Ramos (cell line): ENCODE measurements around the gene EYA4.

Experiments used
- in situ Hi-C: fragments of 300-500 bp; cut with MboI; formaldehyde crosslinking; loops from one replicate; pipeline ENCODE4 v1.14.3; 2022; ENCODE audit warnings: low sequenced_read_pairs; ENCODE audit not compliant: unreplicated experiment

The EYA4 gene

DNA sequence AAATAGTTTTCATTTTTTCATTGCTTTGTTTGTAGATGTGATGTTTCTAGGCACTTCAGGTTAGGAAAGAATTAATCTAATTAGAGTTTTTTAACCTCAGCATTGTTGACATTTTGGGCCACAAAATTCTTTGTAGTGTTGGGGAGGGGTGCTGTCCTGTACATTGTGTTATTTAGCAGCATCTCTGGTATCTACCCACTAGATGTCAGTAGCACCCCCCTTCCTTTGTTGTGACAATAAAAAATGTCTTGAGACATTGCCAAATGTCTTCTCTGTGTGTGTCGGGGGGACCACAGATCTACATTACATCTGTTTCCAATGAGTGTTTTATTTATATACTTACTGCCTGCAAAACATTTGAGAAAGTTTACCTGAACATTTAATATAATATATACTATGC lies 45.6 kb downstream of the EYA4 start:
- in situ Hi-C loops, result no loop called here

DNA sequence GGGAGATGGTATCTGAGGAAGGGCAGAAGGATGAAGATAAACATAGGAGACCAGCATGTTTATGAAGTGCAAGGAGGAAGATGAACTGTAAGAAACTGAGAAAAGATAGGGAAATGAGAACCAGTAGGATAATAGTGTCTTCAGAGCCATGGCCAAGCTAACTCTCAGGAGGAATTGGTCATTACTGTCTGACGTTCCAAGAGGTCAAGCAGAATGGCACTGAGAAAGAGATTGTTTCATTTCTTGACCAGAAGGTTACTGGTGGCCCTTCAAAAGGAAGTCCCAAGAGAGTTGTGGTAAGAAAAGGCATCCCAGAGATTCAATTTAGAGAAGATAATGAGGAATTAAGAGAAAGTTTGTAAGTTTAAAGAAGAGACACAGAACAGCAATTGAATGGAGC lies 47.5 kb downstream of the EYA4 start:
- in situ Hi-C loops, result no loop called here

DNA sequence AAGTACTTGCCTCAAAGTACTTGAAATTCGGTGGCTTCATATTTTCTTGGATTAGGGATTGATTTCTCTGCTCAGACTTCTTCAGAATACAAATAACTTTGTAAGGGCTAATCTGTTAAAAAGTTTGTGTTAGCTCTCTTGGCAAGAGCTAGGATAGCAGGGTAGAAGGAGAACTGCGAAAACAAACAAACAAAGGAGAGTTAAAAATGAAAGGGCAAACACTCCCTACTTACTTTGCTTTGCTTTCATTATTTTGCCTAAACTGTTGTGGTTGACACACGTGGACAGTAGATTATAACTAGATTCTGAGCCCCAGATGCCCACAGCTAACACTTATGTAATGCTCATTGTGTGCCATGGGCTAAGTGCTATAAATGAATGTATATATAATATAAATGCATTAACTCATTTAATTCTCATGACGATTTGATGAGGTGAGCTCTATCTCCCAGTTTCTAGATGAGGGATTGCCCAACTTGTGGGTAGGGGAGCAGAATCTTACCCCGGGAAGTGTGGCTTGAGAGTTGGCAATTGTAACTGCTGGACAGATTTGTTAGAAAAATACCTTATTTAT lies 48.7 kb downstream of the EYA4 start:
- in situ Hi-C loops, result no loop called here

DNA sequence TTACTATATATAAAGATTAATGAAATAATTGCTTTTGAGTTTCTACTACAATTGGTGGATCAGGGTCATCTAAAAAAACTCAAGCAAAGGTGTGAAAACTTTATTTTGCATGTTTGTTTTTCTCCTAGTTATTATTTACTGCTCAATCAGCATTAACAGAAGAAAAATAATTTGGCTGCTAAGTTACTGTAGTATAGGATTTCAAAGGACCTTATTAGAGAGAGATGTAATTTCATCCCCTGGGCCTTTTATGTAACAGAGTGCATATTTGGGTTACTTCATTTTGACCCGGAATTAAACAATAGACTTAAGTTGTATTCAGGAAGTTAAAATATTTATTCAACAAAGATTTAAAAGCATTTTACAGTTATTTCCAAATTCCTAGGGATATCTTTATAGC lies 49.8 kb downstream of the EYA4 start:
- in situ Hi-C loops, result no loop called here

DNA sequence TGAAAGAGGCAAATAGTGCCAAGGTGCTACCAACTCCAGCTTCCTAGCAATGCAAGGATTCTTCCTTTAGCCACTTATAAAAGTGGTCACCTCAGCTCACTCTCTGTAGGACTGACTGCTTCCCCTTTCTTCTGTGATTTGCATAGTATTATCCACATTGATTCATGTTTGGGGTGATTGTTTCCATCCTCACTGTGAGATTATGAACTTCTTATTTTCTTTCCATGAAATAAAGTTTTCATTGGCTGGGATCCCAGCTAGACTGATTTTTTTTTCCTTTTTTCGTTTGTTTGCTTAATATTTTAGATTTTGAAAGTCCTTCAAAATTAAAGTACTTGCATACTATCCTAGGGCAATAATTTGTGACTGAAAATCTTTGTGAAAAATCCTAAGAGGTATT lies 50.5 kb downstream of the EYA4 start:
- in situ Hi-C loops, result no loop called here

DNA sequence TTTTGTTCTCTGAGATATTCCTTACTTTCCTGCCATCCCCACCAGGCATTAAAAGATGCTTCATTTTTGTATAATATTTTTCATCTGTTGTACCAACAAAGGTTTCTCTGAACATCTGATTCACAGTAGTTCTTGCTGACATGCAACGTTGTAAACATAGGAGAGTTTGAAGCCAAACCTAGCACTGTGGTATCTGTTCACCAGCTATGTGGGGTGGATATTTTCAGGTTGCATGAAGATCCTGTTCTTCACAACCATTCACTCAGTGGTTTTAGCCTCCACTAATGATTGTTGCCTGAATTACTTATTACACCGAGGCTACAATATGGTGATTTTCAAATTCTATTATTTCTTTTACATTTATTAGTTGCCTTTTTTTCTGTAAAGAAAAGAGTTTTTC lies 56.5 kb downstream of the EYA4 start:
- in situ Hi-C loops, result no loop called here

DNA sequence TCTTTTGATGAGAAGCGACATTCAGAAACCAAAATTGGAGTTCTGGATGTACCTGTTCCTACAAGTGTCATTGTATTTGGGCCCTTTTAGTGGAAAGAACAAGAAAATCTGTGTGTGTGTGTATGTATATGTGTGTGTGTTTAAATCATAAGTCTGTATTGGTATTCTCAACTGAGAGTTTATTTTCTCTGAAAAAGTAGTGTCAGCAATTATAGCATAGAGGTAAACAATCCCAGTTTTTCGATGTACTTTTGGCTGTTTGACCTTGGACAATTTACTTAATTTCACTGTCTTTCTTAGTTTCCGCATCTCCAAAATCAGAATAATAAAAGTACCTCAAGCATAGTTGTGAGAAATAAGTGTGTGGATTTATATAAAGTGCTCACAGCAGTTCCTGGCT lies 57.2 kb downstream of the EYA4 start:
- in situ Hi-C loops, result no loop called here

DNA sequence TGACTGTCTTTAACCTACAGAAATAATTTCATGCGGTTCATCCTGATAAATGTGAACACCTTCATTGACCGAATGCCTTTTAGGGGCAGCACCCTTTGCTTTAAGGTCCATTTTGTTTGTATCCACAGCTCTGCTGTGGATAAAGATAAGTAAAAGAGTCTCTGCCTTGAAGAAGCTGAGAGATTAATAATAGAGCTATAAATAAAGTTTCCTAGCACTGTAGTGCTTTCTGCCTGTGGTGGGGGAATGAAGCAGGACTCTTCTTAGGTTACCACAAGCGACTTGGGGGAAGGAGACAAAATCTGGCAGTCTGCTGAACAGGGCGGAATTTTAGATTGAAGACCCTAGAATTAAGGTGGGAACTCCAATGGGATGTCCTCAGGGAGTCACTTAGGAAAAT lies 57.6 kb downstream of the EYA4 start:
- in situ Hi-C loops, result no loop called here

DNA sequence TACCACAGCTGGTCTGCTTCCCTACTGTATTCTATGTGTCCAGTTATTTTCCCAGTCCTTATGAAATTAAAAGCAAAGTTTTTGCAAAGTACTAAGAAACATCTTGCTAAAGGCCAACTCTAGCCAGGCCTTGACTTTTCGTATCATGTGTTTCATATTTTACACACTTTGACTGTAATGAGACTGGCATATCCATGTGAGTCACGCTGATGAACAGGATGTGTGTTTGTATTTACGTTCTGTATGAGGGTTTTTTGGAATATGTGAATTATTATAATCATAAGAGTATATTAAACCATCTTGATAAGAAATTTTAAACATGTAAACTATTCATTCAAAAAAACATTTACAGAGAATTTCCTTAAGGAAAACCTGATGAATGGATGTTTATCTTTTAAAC lies 59.7 kb downstream of the EYA4 start:
- in situ Hi-C loops, result no loop called here

DNA sequence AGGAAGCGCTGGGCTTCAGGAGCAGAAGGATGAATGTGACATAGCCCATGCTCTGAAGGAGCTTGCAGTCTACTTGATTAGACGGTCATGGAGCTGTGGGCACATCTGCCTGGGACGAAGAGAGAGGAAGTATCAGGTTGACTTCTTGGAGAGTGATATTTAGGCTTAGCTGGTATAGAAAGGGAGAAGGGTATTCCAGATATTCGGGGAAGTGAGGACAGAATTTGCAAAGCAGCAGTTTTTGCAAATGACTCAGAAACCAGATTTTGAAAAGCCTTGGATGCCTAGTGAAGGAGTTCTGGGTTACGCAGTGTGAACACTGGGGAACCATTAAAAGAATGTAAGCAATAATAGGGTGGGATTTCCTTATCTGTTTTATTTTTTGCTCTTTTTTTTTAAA lies 60.7 kb downstream of the EYA4 start:
- in situ Hi-C loops, result no loop called here

DNA sequence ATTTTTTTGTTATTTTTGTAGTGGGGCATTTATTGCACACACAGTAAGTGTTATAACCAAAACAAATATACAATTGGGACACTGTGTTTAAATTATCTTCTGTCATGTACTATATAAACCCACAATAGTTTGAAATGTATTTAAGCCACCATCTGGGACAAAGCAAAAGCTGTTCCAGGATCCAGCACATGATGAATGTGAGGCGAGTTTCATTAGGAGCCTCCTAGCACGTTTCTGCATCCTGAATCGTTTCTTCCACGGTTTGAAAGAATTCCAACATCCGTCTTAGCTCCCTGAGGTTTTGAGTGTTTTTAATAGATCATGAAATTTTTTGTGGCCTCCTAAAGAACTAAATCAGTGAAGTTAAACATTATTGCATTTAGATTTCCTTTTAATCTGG lies 65.8 kb downstream of the EYA4 start:
- in situ Hi-C loops, result no loop called here

DNA sequence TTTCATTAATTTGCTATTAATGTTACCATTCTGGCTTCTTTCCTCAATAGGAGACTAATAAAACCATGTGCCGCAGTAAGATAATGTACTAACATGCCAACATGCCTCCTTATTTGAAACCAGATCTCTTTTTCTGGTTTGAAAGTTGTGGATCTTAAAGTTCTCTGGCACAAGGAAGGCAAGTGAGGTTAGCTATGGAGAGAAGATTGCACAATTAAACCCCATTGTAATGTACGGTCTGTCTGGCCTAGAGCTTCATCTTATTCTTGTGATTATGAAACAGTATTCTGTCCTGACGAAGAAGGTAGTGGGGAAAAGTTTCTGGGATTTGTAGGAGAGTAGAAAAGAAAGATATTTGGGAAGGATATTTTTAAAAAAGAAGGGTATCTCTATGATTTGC lies 68.4 kb downstream of the EYA4 start:
- in situ Hi-C loops, result no loop called here

DNA sequence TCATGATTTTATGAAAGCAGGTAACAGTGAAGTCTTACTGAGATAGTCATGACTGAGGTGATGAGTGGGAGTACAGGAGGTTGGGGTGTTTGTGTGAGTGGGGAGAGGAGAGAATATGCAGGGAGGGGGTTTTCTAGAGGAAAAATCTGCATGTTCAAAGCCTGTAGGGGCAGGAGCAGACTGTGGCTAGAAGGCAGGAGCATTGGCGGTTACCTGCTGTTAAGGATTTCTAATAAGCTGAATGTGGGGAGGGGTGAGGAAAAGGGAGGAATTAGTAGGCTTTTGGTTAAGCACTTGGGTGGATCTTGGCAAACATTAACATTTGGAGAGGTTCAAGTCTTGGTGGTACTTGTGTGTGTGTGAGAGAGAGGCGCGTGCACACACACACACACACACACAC lies 70.8 kb downstream of the EYA4 start:
- in situ Hi-C loops, result no loop called here

DNA sequence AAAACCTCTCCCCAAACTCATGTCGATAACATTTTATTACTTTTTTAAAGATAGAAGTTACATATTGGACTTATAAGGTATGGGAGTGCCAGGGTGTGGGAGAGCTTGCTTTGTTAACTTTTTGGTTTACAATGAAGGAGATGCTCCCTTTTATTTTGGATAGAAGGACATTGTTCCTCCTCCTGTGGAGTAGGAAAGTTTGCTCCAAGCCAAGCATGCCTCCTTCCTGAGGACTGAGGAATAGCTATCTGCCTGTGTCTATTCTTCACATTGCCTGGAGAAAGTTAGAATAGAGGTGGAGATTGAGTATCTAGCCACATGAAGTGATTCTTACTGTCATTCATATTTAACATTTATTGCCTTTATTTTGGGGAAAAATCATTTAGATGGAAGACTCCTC lies 71.9 kb downstream of the EYA4 start:
- in situ Hi-C loops, result no loop called here

DNA sequence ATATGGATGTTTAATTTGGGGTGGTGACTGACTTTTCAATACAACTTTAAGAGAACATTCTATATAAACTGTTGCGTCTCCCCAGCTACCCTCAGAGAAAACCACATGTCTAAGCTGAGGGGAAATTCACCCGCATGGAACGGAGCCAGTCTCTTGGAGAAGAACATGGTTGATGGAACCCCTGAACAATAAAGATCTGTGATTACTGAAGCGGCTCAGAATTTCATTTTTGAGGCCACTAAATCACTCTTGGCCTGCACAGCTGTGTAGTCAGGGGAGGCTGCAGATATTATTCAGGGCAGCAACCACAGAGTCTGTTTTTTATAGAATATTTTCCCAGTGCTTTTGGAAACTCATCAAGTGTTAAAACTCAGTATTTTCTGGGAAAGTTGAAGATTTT lies 73.8 kb downstream of the EYA4 start:
- in situ Hi-C loops, result no loop called here

DNA sequence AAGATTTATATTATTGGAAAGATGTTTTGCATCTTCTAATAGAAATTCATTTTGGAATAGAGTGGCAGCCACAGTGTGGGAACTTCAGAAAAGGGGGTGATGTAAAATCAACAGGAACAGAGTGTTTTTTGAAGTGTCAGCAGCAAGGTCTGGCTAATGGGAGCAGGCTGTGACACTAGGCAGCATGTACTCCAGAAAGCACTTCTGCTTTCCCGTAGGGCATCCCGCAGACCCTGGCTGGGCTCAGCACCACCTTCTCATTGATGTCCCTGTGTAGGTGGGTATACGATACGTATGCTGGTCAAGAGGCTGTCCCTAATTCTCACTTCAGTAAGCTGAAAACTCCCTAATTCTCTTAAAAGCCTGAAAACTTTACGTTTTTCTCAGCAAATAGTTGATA lies 74.7 kb downstream of the EYA4 start:
- in situ Hi-C loops, result no loop called here

DNA sequence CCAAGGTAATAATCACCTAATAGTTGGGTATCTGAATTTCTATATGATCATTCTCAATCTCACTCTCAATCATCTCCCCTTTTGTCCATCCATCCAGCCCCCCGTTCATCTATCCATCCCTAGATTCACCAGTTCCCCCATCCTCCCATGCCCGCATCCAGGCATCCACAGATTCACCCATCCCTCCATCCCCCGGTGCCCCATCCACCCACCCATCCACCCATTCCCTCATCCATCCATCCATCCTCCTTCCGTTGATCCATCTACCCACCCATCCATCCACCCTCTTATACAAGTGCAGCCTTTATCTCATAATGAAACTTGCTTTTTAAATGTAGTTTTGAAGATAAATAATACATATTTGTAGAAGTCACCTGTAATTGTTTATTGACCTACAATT lies 76.5 kb downstream of the EYA4 start:
- in situ Hi-C loops, result no loop called here

DNA sequence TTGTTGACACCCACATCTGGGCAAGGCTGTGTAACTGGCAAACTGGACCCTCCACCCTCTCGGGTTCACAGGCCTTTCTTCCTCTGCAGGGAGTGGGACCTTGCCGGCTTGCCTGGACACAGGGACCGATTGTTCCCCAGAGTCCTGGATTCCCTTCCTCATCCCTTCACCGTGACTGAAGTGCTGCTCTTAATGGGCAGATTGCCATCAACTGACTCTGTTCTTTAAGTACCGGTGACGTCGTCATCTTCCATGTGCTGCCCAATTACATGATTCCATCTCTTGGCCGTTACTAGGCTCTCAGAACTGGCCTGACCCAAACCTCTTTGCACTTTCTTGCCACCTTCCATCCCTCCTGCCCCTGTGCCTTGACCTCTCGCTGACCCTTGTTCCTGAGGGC lies 85.4 kb downstream of the EYA4 start:
- in situ Hi-C loops, result no loop called here

DNA sequence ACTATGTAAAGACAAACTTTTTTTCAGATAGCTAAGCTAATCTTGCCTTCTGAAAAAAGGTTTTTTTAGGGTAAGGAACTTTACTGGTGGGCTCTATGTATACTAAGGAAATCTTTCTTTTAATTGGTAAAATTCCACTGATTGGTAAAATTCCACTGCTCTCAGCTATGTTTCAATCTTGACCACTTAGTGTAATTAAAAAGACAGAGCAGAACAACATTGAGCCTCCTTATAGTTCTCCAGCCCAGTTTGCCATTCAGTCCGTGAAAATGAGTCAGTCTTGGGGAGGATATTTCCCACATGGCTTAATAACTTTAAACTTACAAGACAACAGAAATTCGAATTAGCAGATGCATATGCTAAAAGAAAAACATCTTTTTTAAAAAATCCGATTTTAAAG lies 92.7 kb downstream of the EYA4 start:
- in situ Hi-C loops, result no loop called here

DNA sequence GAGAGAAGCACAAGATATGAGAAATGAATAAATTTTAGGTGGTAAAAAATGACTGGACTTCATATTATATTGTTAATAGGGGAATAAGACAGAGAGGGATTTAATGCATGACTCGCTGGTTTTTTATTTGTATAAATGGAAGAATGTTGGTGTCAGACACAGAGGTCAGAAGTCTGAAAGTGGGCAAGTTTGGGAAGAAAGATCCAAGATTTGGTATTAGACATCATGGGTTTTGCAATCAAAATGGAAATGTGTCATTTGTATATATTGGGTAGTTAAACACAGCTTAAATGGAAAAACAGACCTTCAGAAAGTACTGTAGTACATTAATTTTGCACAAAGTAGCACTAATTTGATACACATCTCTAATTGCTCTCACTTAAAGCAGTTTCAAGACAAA lies 96.2 kb downstream of the EYA4 start:
- in situ Hi-C loops, result no loop called here

DNA sequence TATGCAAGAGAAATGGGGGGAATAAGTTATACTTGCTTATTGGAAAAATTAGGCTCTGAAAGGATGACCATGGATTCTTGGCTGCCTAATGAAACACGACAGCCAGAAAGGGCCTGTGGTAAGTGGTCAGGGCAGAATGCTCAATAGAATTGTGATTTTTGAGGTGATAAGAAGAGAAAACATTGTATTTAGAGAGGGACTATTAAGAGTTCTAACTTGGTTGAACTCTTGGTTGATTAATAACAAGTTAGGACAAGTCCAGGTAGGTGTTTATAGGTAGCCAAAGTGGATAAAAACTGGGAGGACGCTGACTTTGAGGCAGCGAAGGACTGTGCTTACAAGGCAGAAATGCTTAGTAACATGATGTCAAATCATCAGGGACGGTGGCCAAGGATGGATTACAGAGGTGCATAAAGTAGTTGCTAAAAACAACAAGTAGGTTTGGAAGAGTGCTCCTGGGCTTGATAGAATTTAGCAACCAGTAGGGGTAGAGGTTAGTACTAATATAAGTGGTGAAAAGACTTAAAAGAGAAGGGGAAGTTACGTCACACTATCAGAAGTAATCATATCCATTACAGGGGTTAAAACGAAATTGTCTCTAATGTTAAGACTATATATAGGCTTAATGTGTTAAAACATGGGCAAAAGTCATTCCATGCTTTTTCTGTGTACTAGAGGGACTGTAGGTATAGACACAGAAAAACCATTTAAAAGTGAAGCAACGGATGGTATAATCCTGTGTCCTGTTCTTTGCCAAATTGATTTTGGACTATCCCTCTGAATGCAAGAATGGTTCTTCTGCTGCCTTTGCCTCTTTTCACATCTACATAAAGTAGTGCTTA lies 98.6 kb downstream of the EYA4 start:
- in situ Hi-C loops, result no loop called here

DNA sequence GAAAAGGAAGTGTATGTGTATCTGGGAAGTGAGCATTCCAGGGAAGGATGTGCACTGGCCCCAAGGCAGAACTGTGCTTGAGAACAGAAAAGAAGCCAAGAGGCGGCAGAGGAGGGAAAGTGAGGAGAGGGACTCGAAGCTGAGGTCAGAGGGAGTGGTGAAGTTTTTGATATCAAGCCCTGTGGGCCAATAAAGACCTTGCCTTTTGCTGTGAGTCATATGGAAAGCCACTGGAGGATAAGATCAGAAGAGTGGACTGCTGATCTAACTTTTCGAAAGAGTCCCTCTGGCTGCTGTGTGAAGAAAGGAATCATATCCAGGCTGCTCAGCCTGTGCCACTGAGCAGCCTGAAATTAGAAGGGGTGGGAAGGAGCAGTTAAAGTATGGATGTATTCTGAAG lies 99.4 kb downstream of the EYA4 start:
- in situ Hi-C loops, result no loop called here
